HL-60 (cell line): ENCODE results near the gene ZNF416.

Source experiments
- DNase-seq, 2 experiments: peaks; one replicate each; pipeline ENCODE4 v3.0.0-alpha.2; 2010 to 2020; ENCODE audit warnings: low read depth in 1 of 2, low spot score in 1 of 2
- H3K27ac ChIP-seq: fragments of 250-450 bp; sonication (Bioruptor Pico); replicated peaks from 2 replicates; pipeline ENCODE4 v1.5.1; 2020; ENCODE audit warnings: mild to moderate bottlenecking, moderate library complexity
- H3K27me3 ChIP-seq: fragments of 250-450 bp; sonication (Bioruptor Pico); 2 replicates; pipeline ENCODE4 v1.5.1; 2021; ENCODE audit warnings: mild to moderate bottlenecking, moderate library complexity; ENCODE audit not compliant: insufficient read depth, poor library complexity, severe bottlenecking
- H3K4me3 ChIP-seq: replicated peaks from 2 replicates; pipeline ENCODE4 v1.5.1; 2011; ENCODE audit warnings: mild to moderate bottlenecking, control low read depth, low read length; ENCODE audit not compliant: insufficient read depth
- CTCF ChIP-seq: IDR thresholded peaks from one replicate; pipeline ENCODE4 v1.5.1; 2011; ENCODE audit warnings: low read length, control low read depth, inconsistent platforms; ENCODE audit not compliant: insufficient read depth
- GABPA ChIP-seq: IDR thresholded peaks from 2 replicates; pipeline ENCODE4 v1.6.1; 2012; ENCODE audit warnings: low read depth
- POLR2AphosphoS5 ChIP-seq: IDR thresholded peaks from 2 replicates; pipeline ENCODE4 v1.6.1; 2012; ENCODE audit warnings: low read depth
- REST ChIP-seq: IDR thresholded peaks from 2 replicates; pipeline ENCODE4 v1.6.1; 2012; ENCODE audit warnings: low read depth; ENCODE audit not compliant: insufficient replicate concordance
- SPI1 ChIP-seq: IDR thresholded peaks from 2 replicates; pipeline ENCODE4 v1.6.1; 2012; ENCODE audit warnings: low read depth, mild to moderate bottlenecking, borderline replicate concordance

ZNF416 gene

GRCh38 chr19:57537953-57538547, 40.7 kb downstream of the ZNF416 start:
- no peak overlapping the region for H3K27ac ChIP-seq
- H3K27me3 ChIP-seq, result no peaks in the 10 kb centered on the region
- H3K4me3 ChIP-seq, result no peak overlapping the region
- DNase-seq, result no peak
- no peak for TF ChIP-seq SPI1
- TF ChIP-seq GABPA, result no peak
- TF ChIP-seq CTCF, result no peak
- no peak for TF ChIP-seq REST
- TF ChIP-seq POLR2AphosphoS5, result no peak

GRCh38 chr19:57527136-57527881, 51.4 kb downstream of the ZNF416 start, which contains the start of gene ZNF549:
Gene ZNF549 (plus strand): TSS chr19:57527356. CDS start chr19:57527574, 218 bp downstream.
- TF ChIP-seq SPI1 (no peak), POLR2AphosphoS5 (peak; percentile 66; the same call in 1 of the 2 replicates), CTCF (no peak), REST (no peak), GABPA (peak; percentile 95)
- peak within 1 kb of the TSS; percentile 84 for H3K27ac ChIP-seq
- peak within 1 kb of the TSS; percentile 99 for H3K4me3 ChIP-seq
- DNase-seq, result peak; percentile 81 to 92
- no peaks in the 10 kb centered on the region for H3K27me3 ChIP-seq
